Keratinocyte (primary cell): Measurements from ENCODE around the gene PRR5. TPM values are rescaled to one million over a fixed set of nuclear protein-coding genes. Genes with fewer than 3 reads are reported as not detected.

ENCODE experiments used
- DNase-seq: peaks from one replicate; pipeline ENCODE4 v3.0.0-alpha.2; 2011; ENCODE audit warnings: low read depth, missing footprints, low spot score
- FAIRE-seq: peaks from 2 replicates; lab custom pipeline; 2011; peaks lifted over from hg19 to GRCh38; lab: Jason Lieb, UNC
- H2AFZ ChIP-seq: 2 replicates; pipeline ENCODE4 v1.6.0; 2012; ENCODE audit warnings: low read length, control low read depth, inconsistent platforms; ENCODE audit not compliant: control insufficient read depth
- H3K27ac ChIP-seq: 2 replicates; pipeline ENCODE4 v1.5.1; 2011; ENCODE audit warnings: low read length; ENCODE audit not compliant: control insufficient read depth, insufficient read depth
- H3K27me3 ChIP-seq: 3 replicates; pipeline ENCODE4 v1.6.0; 2011; ENCODE audit warnings: low read length; ENCODE audit not compliant: control insufficient read depth, insufficient read depth; ENCODE audit errors: extremely low read depth
- H3K36me3 ChIP-seq, 2 experiments: 2 replicates in 1 of 2; 3 replicates in 1 of 2; pipeline ENCODE4 v1.5.1; 2011; ENCODE audit warnings: low read length in 2 of 2, mild to moderate bottlenecking in 1 of 2; ENCODE audit not compliant: control insufficient read depth in 2 of 2, insufficient read depth in 2 of 2; ENCODE audit errors: extremely low read depth in 1 of 2
- H3K4me1 ChIP-seq: 3 replicates; pipeline ENCODE4 v1.5.1; 2011; ENCODE audit warnings: low read length; ENCODE audit not compliant: control insufficient read depth, insufficient read depth; ENCODE audit errors: extremely low read depth
- H3K4me2 ChIP-seq: 3 replicates; pipeline ENCODE4 v1.6.0; 2011; ENCODE audit warnings: low read depth, low read length; ENCODE audit not compliant: control insufficient read depth, insufficient read depth; ENCODE audit errors: extremely low read depth
- H3K4me3 ChIP-seq, 3 experiments: fragments of 200-600 bp in 1 of 3; sonication (generic) in 1 of 3; 2 replicates in 2 of 3; 3 replicates in 1 of 3; pipeline ENCODE4 v1.5.1; 2011 to 2016; ENCODE audit warnings: low read length in 3 of 3, mild to moderate bottlenecking in 3 of 3, control low read depth in 2 of 3, inconsistent platforms in 1 of 3, low read depth in 1 of 3, mixed read lengths in 1 of 3, mixed run types in 1 of 3, moderate library complexity in 1 of 3; ENCODE audit not compliant: control insufficient read depth in 2 of 3, insufficient read depth in 2 of 3; ENCODE audit errors: extremely low read depth in 1 of 3
- H3K79me2 ChIP-seq: 2 replicates; pipeline ENCODE4 v1.6.0; 2012; ENCODE audit warnings: low read length; ENCODE audit not compliant: control insufficient read depth, insufficient read depth
- H3K9ac ChIP-seq: 3 replicates; pipeline ENCODE4 v1.6.0; 2011; ENCODE audit warnings: low read length; ENCODE audit not compliant: control insufficient read depth, insufficient read depth; ENCODE audit errors: extremely low read depth
- H3K9me1 ChIP-seq: 3 replicates; pipeline ENCODE4 v1.6.0; 2011; ENCODE audit warnings: low read length; ENCODE audit not compliant: control insufficient read depth, insufficient read depth; ENCODE audit errors: extremely low read depth
- H3K9me3 ChIP-seq: 2 replicates; pipeline ENCODE4 v1.5.1; 2012; ENCODE audit warnings: low read depth, low read length; ENCODE audit not compliant: control insufficient read depth
- H4K20me1 ChIP-seq: 3 replicates; pipeline ENCODE4 v1.6.0; 2011; ENCODE audit warnings: low read length; ENCODE audit not compliant: control insufficient read depth, insufficient read depth; ENCODE audit errors: extremely low read depth
- EZH2 ChIP-seq: IDR thresholded peaks from one replicate; pipeline ENCODE4 v1.6.1; 2012; ENCODE audit warnings: inconsistent platforms, mild to moderate bottlenecking, low read length, moderate library complexity
- dilution Hi-C: fragments of 300-500 bp; cut with MboI; formaldehyde crosslinking; loops from one replicate; pipeline ENCODE4 v1.7.0; 2020; ENCODE audit warnings: low sequenced_read_pairs; ENCODE audit not compliant: extremely low pct_ligation_motif_present
- polyA plus RNA-seq, 5 experiments: library from polyadenylated mRNA; depleted of rRNA in 3 of 5; stranded (reverse) in 3 of 5; stranded (forward) in 1 of 5; unstranded in 1 of 5; fragments of >200 nt; gene quantifications; 1 replicate in 1 of 5; 2 replicates in 3 of 5; 3 replicates in 1 of 5; pipeline versions ENCODE4 v1.2.1 to v1.2.3, GENCODE V29; 2011 to 2012; ENCODE audit warnings: missing spikeins in 2 of 5, low read depth in 1 of 5, low replicate concordance in 1 of 5
- TF ChIP-seq, protein P1 (sequence below), 3 experiments: IDR thresholded peaks in 1 of 3; conservative IDR thresholded peaks in 1 of 3; optimal IDR thresholded peaks in 1 of 3; 2 replicates in 2 of 3; 3 replicates in 1 of 3; pipeline versions ENCODE3 to v1.5.1; 2011; ENCODE audit warnings: low read length in 3 of 3, mild to moderate bottlenecking in 3 of 3, moderate library complexity in 2 of 3, control low read depth in 1 of 3, inconsistent platforms in 1 of 3; ENCODE audit not compliant: insufficient read depth in 2 of 3; ENCODE audit errors: extremely low read depth in 1 of 3

Gene PRR5
- polyA plus RNA-seq, 1 donor (not counting 4 experiments of a cell fraction or from before 2014, with no cell fraction given): 9.1 TPM

DNA sequence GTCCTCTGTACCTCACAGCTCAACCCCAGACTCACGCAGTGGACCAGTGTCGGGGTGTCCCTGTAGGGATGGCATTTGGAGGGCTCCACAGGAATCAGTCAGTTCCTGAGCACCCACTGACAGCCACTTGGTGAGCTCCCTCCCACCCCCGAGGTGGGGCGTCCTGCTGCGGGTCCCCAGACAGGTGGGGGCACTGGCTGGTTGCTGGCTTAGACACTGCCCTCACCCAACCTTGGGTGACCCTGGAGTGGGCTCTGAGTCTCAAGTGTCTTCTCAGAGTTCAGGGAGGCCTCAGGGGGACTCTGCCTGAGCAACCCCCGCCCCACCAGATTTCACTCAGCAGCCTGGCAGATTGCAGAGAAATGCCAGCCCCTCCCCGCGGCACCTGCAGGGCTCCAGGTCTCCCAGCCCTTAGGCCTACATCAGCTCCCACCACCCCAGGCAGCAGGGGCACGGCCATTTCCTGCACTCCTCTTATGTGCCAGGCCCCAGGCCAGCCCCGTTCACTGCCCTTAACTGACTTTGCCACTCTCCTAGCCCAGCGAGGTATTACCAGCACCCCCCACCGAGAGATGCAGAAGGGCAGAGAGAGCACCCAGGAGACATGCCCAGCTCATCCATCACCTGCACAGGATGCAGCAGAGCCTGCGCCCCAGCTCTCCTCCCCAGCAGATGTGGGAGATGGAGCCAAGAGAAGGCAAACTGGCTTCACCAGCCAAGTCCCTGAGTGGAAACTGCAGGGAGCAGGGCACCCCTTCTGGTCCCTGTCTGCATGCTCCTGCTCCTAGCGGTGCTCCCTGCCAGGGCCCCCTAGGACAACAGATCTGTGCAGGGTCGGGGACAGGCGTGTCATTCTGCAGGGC, 2.4 kb downstream of the PRR5 start:
- H3K27me3 ChIP-seq: no peaks in the 10 kb centered on the region
- peaks cover 32% of the 10 kb centered on the region for H3K79me2 ChIP-seq
- no peaks in the 10 kb centered on the region for H3K9me1 ChIP-seq
- H3K4me2 ChIP-seq: no peak overlapping the region
- dilution Hi-C loops: no loop called here
- H4K20me1 ChIP-seq: peaks cover 6% of the 10 kb centered on the region
- H3K27ac ChIP-seq: no peak overlapping the region
- H3K36me3 ChIP-seq: no peaks in the 10 kb centered on the region
- no peak overlapping the region for H3K4me3 ChIP-seq
- FAIRE-seq (no peak), DNase-seq (no peak)
- no peak overlapping the region for H3K9ac ChIP-seq
- TF ChIP-seq, protein P1, sequence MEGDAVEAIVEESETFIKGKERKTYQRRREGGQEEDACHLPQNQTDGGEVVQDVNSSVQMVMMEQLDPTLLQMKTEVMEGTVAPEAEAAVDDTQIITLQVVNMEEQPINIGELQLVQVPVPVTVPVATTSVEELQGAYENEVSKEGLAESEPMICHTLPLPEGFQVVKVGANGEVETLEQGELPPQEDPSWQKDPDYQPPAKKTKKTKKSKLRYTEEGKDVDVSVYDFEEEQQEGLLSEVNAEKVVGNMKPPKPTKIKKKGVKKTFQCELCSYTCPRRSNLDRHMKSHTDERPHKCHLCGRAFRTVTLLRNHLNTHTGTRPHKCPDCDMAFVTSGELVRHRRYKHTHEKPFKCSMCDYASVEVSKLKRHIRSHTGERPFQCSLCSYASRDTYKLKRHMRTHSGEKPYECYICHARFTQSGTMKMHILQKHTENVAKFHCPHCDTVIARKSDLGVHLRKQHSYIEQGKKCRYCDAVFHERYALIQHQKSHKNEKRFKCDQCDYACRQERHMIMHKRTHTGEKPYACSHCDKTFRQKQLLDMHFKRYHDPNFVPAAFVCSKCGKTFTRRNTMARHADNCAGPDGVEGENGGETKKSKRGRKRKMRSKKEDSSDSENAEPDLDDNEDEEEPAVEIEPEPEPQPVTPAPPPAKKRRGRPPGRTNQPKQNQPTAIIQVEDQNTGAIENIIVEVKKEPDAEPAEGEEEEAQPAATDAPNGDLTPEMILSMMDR (optimal IDR thresholded peaks at IDR 0.05 in 1 of 3, IDR thresholded peaks at IDR 0.05 in 1 of 3, conservative IDR thresholded peaks at IDR 0.05 in 1 of 3; ENCODE audit: extremely low read depth in 1 of 3, insufficient read depth in 2 of 3, low read length in 3 of 3): no peak
- no peak for TF ChIP-seq EZH2
- H3K4me1 ChIP-seq: peaks cover 16% of the 10 kb centered on the region
- no peaks in the 10 kb centered on the region for H3K9me3 ChIP-seq
- no peak overlapping the region for H2AFZ ChIP-seq

DNA sequence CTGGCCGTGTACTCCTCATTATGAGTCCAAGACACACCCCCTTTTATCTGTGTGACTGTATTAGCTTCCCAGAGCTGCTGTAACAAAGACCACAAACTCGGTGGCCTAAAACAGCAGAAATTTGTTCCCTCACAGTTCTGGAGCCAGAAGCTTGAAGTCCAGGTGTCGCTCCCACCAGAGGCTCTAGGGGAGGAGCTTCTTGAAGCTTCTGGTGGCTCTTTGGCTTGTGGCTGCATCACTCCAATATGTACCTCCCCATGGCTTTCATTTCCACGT, 3.0 kb downstream of the PRR5 start:
- H3K4me3 ChIP-seq: no peak overlapping the region
- dilution Hi-C loops: no loop called here

More for the DNA sequence above, 3.0 kb downstream of the PRR5 start:
- Histone ChIP-seq H3K4me2 (no peak overlapping the region), H3K27me3 (no peaks in the 10 kb centered on the region), H3K36me3 (no peaks in the 10 kb centered on the region), H2AFZ (no peak overlapping the region), H3K9me1 (no peaks in the 10 kb centered on the region), H3K9me3 (no peaks in the 10 kb centered on the region), H3K4me1 (peaks cover 16% of the 10 kb centered on the region), H3K27ac (no peak overlapping the region), H4K20me1 (peaks cover 4% of the 10 kb centered on the region), H3K79me2 (peaks cover 32% of the 10 kb centered on the region), H3K9ac (no peak overlapping the region)
- no peak for DNase-seq
- TF ChIP-seq, protein P1 (optimal IDR thresholded peaks at IDR 0.05 in 1 of 3, IDR thresholded peaks at IDR 0.05 in 1 of 3, conservative IDR thresholded peaks at IDR 0.05 in 1 of 3; ENCODE audit: extremely low read depth in 1 of 3, insufficient read depth in 2 of 3, low read length in 3 of 3): no peak
- no peak for TF ChIP-seq EZH2
- FAIRE-seq: no peak
